ENCODE measurements around the gene CRIM1.

Gene CRIM1

GRCh38 chr2:36333350-36334012, 22.1 kb upstream of the CRIM1 start:
- Histone ChIP-seq H3K4me1 (ENCODE audit: control insufficient read depth in 1 of 2, insufficient read depth in 2 of 2, low read length in 2 of 2) (no peaks in the 10 kb centered on the region), H3K27me3 (ENCODE audit: control insufficient read depth in 1 of 2, insufficient read depth in 2 of 2, low read length in 2 of 2) (no peaks in the 10 kb centered on the region), H3K9me3 (ENCODE audit: control insufficient read depth in 1 of 2, low read length in 2 of 2) (no peaks in the 10 kb centered on the region), H3K36me3 (ENCODE audit: control insufficient read depth in 1 of 2, insufficient read depth in 2 of 2, low read length in 2 of 2) (no peaks in the 10 kb centered on the region), H3K9ac (ENCODE audit: low read depth in 1 of 2, low read length in 2 of 2) (no peak overlapping the region), H3K27ac (ENCODE audit: low read depth, low read length) (no peak overlapping the region), H3K4me3 (ENCODE audit: low read depth in 1 of 2, low read length in 2 of 2) (no peak overlapping the region)

- Histone ChIP-seq H3K4me1 (ENCODE audit: control insufficient read depth in 1 of 2, insufficient read depth in 2 of 2, low read length in 2 of 2) (no peaks in the 10 kb centered on the region), H3K27ac (ENCODE audit: low read depth, low read length) (no peak overlapping the region), H3K36me3 (ENCODE audit: control insufficient read depth in 1 of 2, insufficient read depth in 2 of 2, low read length in 2 of 2) (no peaks in the 10 kb centered on the region), H3K4me3 (ENCODE audit: low read depth in 1 of 2, low read length in 2 of 2) (no peak overlapping the region), H3K9ac (ENCODE audit: low read depth in 1 of 2, low read length in 2 of 2) (no peak overlapping the region), H3K27me3 (ENCODE audit: control insufficient read depth in 1 of 2, insufficient read depth in 2 of 2, low read length in 2 of 2) (no peaks in the 10 kb centered on the region), H3K9me3 (ENCODE audit: control insufficient read depth in 1 of 2, low read length in 2 of 2) (no peaks in the 10 kb centered on the region)
These were observed 20.0 kb upstream of the CRIM1 start for GRCh38 chr2:36335597-36335996.

- Histone ChIP-seq H3K27ac (ENCODE audit: low read depth, low read length) (no peak overlapping the region), H3K27me3 (ENCODE audit: control insufficient read depth in 1 of 2, insufficient read depth in 2 of 2, low read length in 2 of 2) (no peaks in the 10 kb centered on the region), H3K9me3 (ENCODE audit: control insufficient read depth in 1 of 2, low read length in 2 of 2) (no peaks in the 10 kb centered on the region), H3K9ac (ENCODE audit: low read depth in 1 of 2, low read length in 2 of 2) (no peak overlapping the region), H3K4me3 (ENCODE audit: low read depth in 1 of 2, low read length in 2 of 2) (no peak overlapping the region), H3K4me1 (ENCODE audit: control insufficient read depth in 1 of 2, insufficient read depth in 2 of 2, low read length in 2 of 2) (no peaks in the 10 kb centered on the region), H3K36me3 (ENCODE audit: control insufficient read depth in 1 of 2, insufficient read depth in 2 of 2, low read length in 2 of 2) (no peaks in the 10 kb centered on the region)
These were observed 19.3 kb upstream of the CRIM1 start for GRCh38 chr2:36336321-36336720.

- Histone ChIP-seq H3K9me3 (ENCODE audit: control insufficient read depth in 1 of 2, low read length in 2 of 2) (no peaks in the 10 kb centered on the region), H3K9ac (ENCODE audit: low read depth in 1 of 2, low read length in 2 of 2) (no peak overlapping the region), H3K36me3 (ENCODE audit: control insufficient read depth in 1 of 2, insufficient read depth in 2 of 2, low read length in 2 of 2) (no peaks in the 10 kb centered on the region), H3K27ac (ENCODE audit: low read depth, low read length) (no peak overlapping the region), H3K4me3 (ENCODE audit: low read depth in 1 of 2, low read length in 2 of 2) (no peak overlapping the region), H3K27me3 (ENCODE audit: control insufficient read depth in 1 of 2, insufficient read depth in 2 of 2, low read length in 2 of 2) (no peaks in the 10 kb centered on the region), H3K4me1 (ENCODE audit: control insufficient read depth in 1 of 2, insufficient read depth in 2 of 2, low read length in 2 of 2) (no peaks in the 10 kb centered on the region)
These were observed 18.2 kb upstream of the CRIM1 start for GRCh38 chr2:36337354-36337753.

- no peak overlapping the region for H3K27ac ChIP-seq (ENCODE audit: low read depth, low read length)
- H3K27me3 ChIP-seq (ENCODE audit: control insufficient read depth in 1 of 2, insufficient read depth in 2 of 2, low read length in 2 of 2), result no peaks in the 10 kb centered on the region
- no peaks in the 10 kb centered on the region for H3K4me1 ChIP-seq (ENCODE audit: control insufficient read depth in 1 of 2, insufficient read depth in 2 of 2, low read length in 2 of 2)
- H3K9me3 ChIP-seq (ENCODE audit: control insufficient read depth in 1 of 2, low read length in 2 of 2), result no peaks in the 10 kb centered on the region
- no peaks in the 10 kb centered on the region for H3K36me3 ChIP-seq (ENCODE audit: control insufficient read depth in 1 of 2, insufficient read depth in 2 of 2, low read length in 2 of 2)
- H3K4me3 ChIP-seq (ENCODE audit: low read depth in 1 of 2, low read length in 2 of 2), result no peak overlapping the region
- H3K9ac ChIP-seq (ENCODE audit: low read depth in 1 of 2, low read length in 2 of 2), result no peak overlapping the region
These were observed 17.3 kb upstream of the CRIM1 start for GRCh38 chr2:36338124-36338826.

- Histone ChIP-seq H3K27me3 (ENCODE audit: control insufficient read depth in 1 of 2, insufficient read depth in 2 of 2, low read length in 2 of 2) (no peaks in the 10 kb centered on the region), H3K27ac (ENCODE audit: low read depth, low read length) (no peak overlapping the region), H3K36me3 (ENCODE audit: control insufficient read depth in 1 of 2, insufficient read depth in 2 of 2, low read length in 2 of 2) (no peaks in the 10 kb centered on the region), H3K9me3 (ENCODE audit: control insufficient read depth in 1 of 2, low read length in 2 of 2) (no peaks in the 10 kb centered on the region), H3K4me3 (ENCODE audit: low read depth in 1 of 2, low read length in 2 of 2) (no peak overlapping the region), H3K4me1 (ENCODE audit: control insufficient read depth in 1 of 2, insufficient read depth in 2 of 2, low read length in 2 of 2) (no peaks in the 10 kb centered on the region), H3K9ac (ENCODE audit: low read depth in 1 of 2, low read length in 2 of 2) (no peak overlapping the region)
These were observed 16.8 kb upstream of the CRIM1 start for GRCh38 chr2:36338827-36339145.

GRCh38 chr2:36339607-36340218, 15.9 kb upstream of the CRIM1 start:
- no peak overlapping the region for H3K27ac ChIP-seq (ENCODE audit: low read depth, low read length)
- H3K36me3 ChIP-seq (ENCODE audit: control insufficient read depth in 1 of 2, insufficient read depth in 2 of 2, low read length in 2 of 2), result no peaks in the 10 kb centered on the region
- no peaks in the 10 kb centered on the region for H3K4me1 ChIP-seq (ENCODE audit: control insufficient read depth in 1 of 2, insufficient read depth in 2 of 2, low read length in 2 of 2)
- no peak overlapping the region for H3K9ac ChIP-seq (ENCODE audit: low read depth in 1 of 2, low read length in 2 of 2)
- H3K27me3 ChIP-seq (ENCODE audit: control insufficient read depth in 1 of 2, insufficient read depth in 2 of 2, low read length in 2 of 2), result no peaks in the 10 kb centered on the region
- no peak overlapping the region for H3K4me3 ChIP-seq (ENCODE audit: low read depth in 1 of 2, low read length in 2 of 2)
- no peaks in the 10 kb centered on the region for H3K9me3 ChIP-seq (ENCODE audit: control insufficient read depth in 1 of 2, low read length in 2 of 2)

GRCh38 chr2:36343606-36344005, 12.0 kb upstream of the CRIM1 start:
- H3K36me3 ChIP-seq (ENCODE audit: control insufficient read depth in 1 of 2, insufficient read depth in 2 of 2, low read length in 2 of 2), result no peaks in the 10 kb centered on the region
- no peaks in the 10 kb centered on the region for H3K27me3 ChIP-seq (ENCODE audit: control insufficient read depth in 1 of 2, insufficient read depth in 2 of 2, low read length in 2 of 2)
- no peaks in the 10 kb centered on the region for H3K9me3 ChIP-seq (ENCODE audit: control insufficient read depth in 1 of 2, low read length in 2 of 2)
- H3K4me1 ChIP-seq (ENCODE audit: control insufficient read depth in 1 of 2, insufficient read depth in 2 of 2, low read length in 2 of 2), result no peaks in the 10 kb centered on the region
- H3K9ac ChIP-seq (ENCODE audit: low read depth in 1 of 2, low read length in 2 of 2), result no peak overlapping the region
- no peak overlapping the region for H3K27ac ChIP-seq (ENCODE audit: low read depth, low read length)
- no peak overlapping the region for H3K4me3 ChIP-seq (ENCODE audit: low read depth in 1 of 2, low read length in 2 of 2)

GRCh38 chr2:36348721-36349120, 6.9 kb upstream of the CRIM1 start:
- Histone ChIP-seq H3K4me3 (ENCODE audit: low read depth in 1 of 2, low read length in 2 of 2) (no peak overlapping the region), H3K9me3 (ENCODE audit: control insufficient read depth in 1 of 2, low read length in 2 of 2) (no peaks in the 10 kb centered on the region), H3K27ac (ENCODE audit: low read depth, low read length) (no peak overlapping the region), H3K27me3 (ENCODE audit: control insufficient read depth in 1 of 2, insufficient read depth in 2 of 2, low read length in 2 of 2) (no peaks in the 10 kb centered on the region), H3K36me3 (ENCODE audit: control insufficient read depth in 1 of 2, insufficient read depth in 2 of 2, low read length in 2 of 2) (no peaks in the 10 kb centered on the region), H3K9ac (ENCODE audit: low read depth in 1 of 2, low read length in 2 of 2) (no peak overlapping the region), H3K4me1 (ENCODE audit: control insufficient read depth in 1 of 2, insufficient read depth in 2 of 2, low read length in 2 of 2) (no peaks in the 10 kb centered on the region)

- H3K4me1 ChIP-seq (ENCODE audit: control insufficient read depth in 1 of 2, insufficient read depth in 2 of 2, low read length in 2 of 2), result peaks cover 0 to 6% of the 10 kb centered on the region in 2 donors
- no peaks in the 10 kb centered on the region for H3K36me3 ChIP-seq (ENCODE audit: control insufficient read depth in 1 of 2, insufficient read depth in 2 of 2, low read length in 2 of 2)
- no peaks in the 10 kb centered on the region for H3K27me3 ChIP-seq (ENCODE audit: control insufficient read depth in 1 of 2, insufficient read depth in 2 of 2, low read length in 2 of 2)
- H3K9ac ChIP-seq (ENCODE audit: low read depth in 1 of 2, low read length in 2 of 2), result no peak overlapping the region
- H3K27ac ChIP-seq (ENCODE audit: low read depth, low read length), result no peak overlapping the region
- H3K4me3 ChIP-seq (ENCODE audit: low read depth in 1 of 2, low read length in 2 of 2), result no peak overlapping the region
- no peaks in the 10 kb centered on the region for H3K9me3 ChIP-seq (ENCODE audit: control insufficient read depth in 1 of 2, low read length in 2 of 2)
These were observed 4.3 kb upstream of the CRIM1 start for GRCh38 chr2:36351291-36351690.

Data from duodenal mucosa (tissue), 2 donors.